HepG2 (cell line): Measurements from ENCODE around the gene HTD2. TPM values are rescaled to one million over a fixed set of nuclear protein-coding genes. Genes with fewer than 3 reads are reported as not detected.

Experiments
- ATAC-seq: fragments of 200-7000 bp; cut with Tn5 transposase; 3 replicates; pipeline ENCODE4 v1.9.1; 2020; ENCODE audit warnings: mild to moderate bottlenecking, moderate library complexity
- BruUV-seq: library from RNA; stranded (reverse); fragments of 400-500 nt; replicated peaks from 2 replicates; lab custom pipeline; 2021; lab: Mats Ljungman, UMichigan
- CTCF ChIA-PET: fragments of 300-600 bp; formaldehyde crosslinking; extraction: SDS; loops from one replicate; lab custom pipeline; 2021; ENCODE audit warnings: low total read pairs, inconsistent platforms, low intra/inter-chr PET ratio; lab: Yijun Ruan, JAX
- POLR2A ChIA-PET: fragments of 350-600 bp; sonication (Branson Sonifier 250); formaldehyde crosslinking; loops from one replicate; lab custom pipeline; 2020; ENCODE audit warnings: antibody characterized with exemption, inconsistent platforms; lab: Yijun Ruan, JAX
- DNase-seq: peaks from one replicate; pipeline ENCODE4 v3.0.0-alpha.2; 2015; ENCODE audit warnings: low spot score
- FAIRE-seq: peaks from 3 replicates; lab custom pipeline; 2011; peaks lifted over from hg19 to GRCh38; lab: Jason Lieb, UNC
- H2AFZ ChIP-seq: one replicate; pipeline ENCODE4 v1.6.1; 2011; ENCODE audit warnings: low read length, inconsistent platforms
- H3K27ac ChIP-seq: fragments of 300-600 bp; 3 replicates; pipeline ENCODE4 v1.8.0; 2011; ENCODE audit warnings: mixed run types, mild to moderate bottlenecking, mixed read lengths, low read length, inconsistent platforms; ENCODE audit not compliant: insufficient read depth; ENCODE audit errors: extremely low read length
- H3K27me3 ChIP-seq, 2 experiments: fragments of 200-600 bp in 1 of 2; 2 replicates in 1 of 2; 3 replicates in 1 of 2; pipeline versions ENCODE4 v1.6.0 to v1.8.0; 2011; ENCODE audit warnings: low read length in 2 of 2, mild to moderate bottlenecking in 2 of 2, moderate library complexity in 2 of 2, inconsistent platforms in 1 of 2; ENCODE audit not compliant: insufficient read depth in 2 of 2, control insufficient read depth in 1 of 2
- H3K36me3 ChIP-seq, 2 experiments: fragments of 200-600 bp in 1 of 2; replicated peaks in 1 of 2; 2 replicates in 1 of 2; 3 replicates in 1 of 2; pipeline versions ENCODE4 v1.5.1 to v1.8.0; 2011; ENCODE audit warnings: low read length in 2 of 2, inconsistent platforms in 1 of 2; ENCODE audit not compliant: insufficient read depth in 2 of 2, control insufficient read depth in 1 of 2
- H3K4me1 ChIP-seq: 2 replicates; pipeline ENCODE4 v1.5.1; 2012; ENCODE audit warnings: low read length, inconsistent platforms; ENCODE audit not compliant: insufficient read depth
- H3K4me2 ChIP-seq: 2 replicates; pipeline ENCODE4 v1.6.0; 2011; ENCODE audit warnings: low read depth, low read length, inconsistent platforms
- H3K4me3 ChIP-seq, 3 experiments: fragments of 200-600 bp in 1 of 3; sonication (generic), shearing (Covaris generic) in 1 of 3; replicated peaks in 1 of 3; 2 replicates each; pipeline ENCODE4 v1.5.1; 2011 to 2016; ENCODE audit warnings: low read length in 3 of 3, inconsistent platforms in 2 of 3, low read depth in 2 of 3, mild to moderate bottlenecking in 2 of 3, control low read depth in 1 of 3, mixed read lengths in 1 of 3; ENCODE audit not compliant: insufficient read depth in 1 of 3
- H3K79me2 ChIP-seq: one replicate; pipeline ENCODE4 v1.6.1; 2011; ENCODE audit warnings: low read length, inconsistent platforms; ENCODE audit not compliant: insufficient read depth
- H3K9ac ChIP-seq: 2 replicates; pipeline ENCODE4 v1.6.0; 2011; ENCODE audit warnings: mild to moderate bottlenecking, low read depth, low read length, inconsistent platforms; ENCODE audit not compliant: insufficient read depth
- H3K9me3 ChIP-seq: 2 replicates; pipeline ENCODE4 v1.5.1; 2012; ENCODE audit warnings: mild to moderate bottlenecking, low read length
- H4K20me1 ChIP-seq: 2 replicates; pipeline ENCODE4 v1.6.0; 2011; ENCODE audit warnings: inconsistent platforms, mild to moderate bottlenecking, low read length, moderate library complexity; ENCODE audit not compliant: insufficient read depth
- EHMT2 ChIP-seq: fragments of 200-600 bp; sonication (generic); IDR thresholded peaks from 2 replicates; pipeline ENCODE4 v1.7.0; 2017; ENCODE audit warnings: antibody characterized with exemption, low read depth, low read length, borderline replicate concordance
- PPARG ChIP-seq: conservative IDR thresholded peaks from 2 replicates; pipeline ENCODE4 v1.6.1; 2016; ENCODE audit warnings: missing biosample characterization, missing genetic modification reagents
- ZNF121 ChIP-seq: sonication (generic); formaldehyde crosslinking; IDR thresholded peaks from 2 replicates; pipeline ENCODE4 v1.5.0; 2020; ENCODE audit warnings: mild to moderate bottlenecking, missing genetic modification reagents
- WGBS: methylation state at CpG from one replicate; pipeline ENCODE4 v1.1.6; 2017; ENCODE audit warnings: low lambda C conversion rate; 5-methylcytosine and 5-hydroxymethylcytosine counted together
- in situ Hi-C: cut with HindIII; loops from 2 replicates; pipeline ENCODE4 v1.10.0; 2017; ENCODE audit warnings: low pct_unique_long_range_greater_than_20kb; ENCODE audit not compliant: extremely low pct_ligation_motif_present
- intact Hi-C: fragments of 100-400 bp; cut with micrococcal nuclease; formaldehyde crosslinking; loops from one replicate; pipeline ENCODE4 v1.10.0; 2022; ENCODE audit not compliant: unreplicated experiment
- polyA plus RNA-seq, 8 experiments: library from polyadenylated mRNA; depleted of rRNA in 3 of 8; stranded (reverse) in 7 of 8; unstranded in 1 of 8; fragments of >200 nt; fragmentation: Illumina TruSeq in 4 of 8; extraction: Trizol in 4 of 8; gene quantifications; 2 replicates each; pipeline versions ENCODE4 v1.2.1 to v1.2.3, GENCODE V29; 2011 to 2016; ENCODE audit warnings: low read depth in 4 of 8, missing spikeins in 1 of 8, mixed read lengths in 1 of 8; ENCODE audit not compliant: insufficient read depth in 1 of 8
- total RNA-seq, 5 experiments: library from RNA; depleted of rRNA; stranded (reverse); fragments of >200 nt; fragmentation: Illumina TruSeq; extraction: Trizol; gene quantifications; 2 replicates each; pipeline ENCODE4 v1.2.3, GENCODE V29; 2016; ENCODE audit warnings: low read depth in 1 of 5
- TF ChIP-seq, protein P1 (sequence below): fragments of 450-650 bp; IDR thresholded peaks from 2 replicates; pipeline ENCODE4 v1.6.1; 2017; ENCODE audit warnings: mild to moderate bottlenecking

HTD2 gene
- total and polyA plus RNA-seq, 2 of the 13 experiments (the other 11 are each of a cell fraction or from before 2014, with no cell fraction given), result 8.6 to 13.7 TPM

DNA sequence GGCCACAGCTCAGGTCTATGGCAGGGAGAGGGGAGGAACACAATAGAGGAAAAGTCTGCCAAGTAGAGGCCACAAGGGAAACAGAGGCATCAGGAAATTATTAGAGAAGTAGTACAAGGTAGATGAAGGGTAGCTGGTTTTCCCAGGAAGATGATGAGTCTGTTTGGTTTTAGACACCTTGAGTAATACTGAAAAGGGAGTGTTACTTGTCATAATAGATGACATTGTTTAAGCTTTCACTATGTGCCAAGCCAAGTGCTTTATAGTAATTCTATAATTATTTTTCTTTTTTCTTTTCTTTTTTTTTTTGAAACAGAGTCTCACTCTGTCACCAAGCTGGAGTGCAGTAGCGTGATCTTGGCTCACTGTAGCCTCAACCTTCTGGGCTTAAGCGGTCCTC, 40.0 kb downstream of the HTD2 start (continued):
- TF ChIP-seq, protein P1, sequence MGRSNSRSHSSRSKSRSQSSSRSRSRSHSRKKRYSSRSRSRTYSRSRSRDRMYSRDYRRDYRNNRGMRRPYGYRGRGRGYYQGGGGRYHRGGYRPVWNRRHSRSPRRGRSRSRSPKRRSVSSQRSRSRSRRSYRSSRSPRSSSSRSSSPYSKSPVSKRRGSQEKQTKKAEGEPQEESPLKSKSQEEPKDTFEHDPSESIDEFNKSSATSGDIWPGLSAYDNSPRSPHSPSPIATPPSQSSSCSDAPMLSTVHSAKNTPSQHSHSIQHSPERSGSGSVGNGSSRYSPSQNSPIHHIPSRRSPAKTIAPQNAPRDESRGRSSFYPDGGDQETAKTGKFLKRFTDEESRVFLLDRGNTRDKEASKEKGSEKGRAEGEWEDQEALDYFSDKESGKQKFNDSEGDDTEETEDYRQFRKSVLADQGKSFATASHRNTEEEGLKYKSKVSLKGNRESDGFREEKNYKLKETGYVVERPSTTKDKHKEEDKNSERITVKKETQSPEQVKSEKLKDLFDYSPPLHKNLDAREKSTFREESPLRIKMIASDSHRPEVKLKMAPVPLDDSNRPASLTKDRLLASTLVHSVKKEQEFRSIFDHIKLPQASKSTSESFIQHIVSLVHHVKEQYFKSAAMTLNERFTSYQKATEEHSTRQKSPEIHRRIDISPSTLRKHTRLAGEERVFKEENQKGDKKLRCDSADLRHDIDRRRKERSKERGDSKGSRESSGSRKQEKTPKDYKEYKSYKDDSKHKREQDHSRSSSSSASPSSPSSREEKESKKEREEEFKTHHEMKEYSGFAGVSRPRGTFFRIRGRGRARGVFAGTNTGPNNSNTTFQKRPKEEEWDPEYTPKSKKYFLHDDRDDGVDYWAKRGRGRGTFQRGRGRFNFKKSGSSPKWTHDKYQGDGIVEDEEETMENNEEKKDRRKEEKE, result no peak
- no peak for TF ChIP-seq PPARG (CRISPR knock-in tag)

DNA sequence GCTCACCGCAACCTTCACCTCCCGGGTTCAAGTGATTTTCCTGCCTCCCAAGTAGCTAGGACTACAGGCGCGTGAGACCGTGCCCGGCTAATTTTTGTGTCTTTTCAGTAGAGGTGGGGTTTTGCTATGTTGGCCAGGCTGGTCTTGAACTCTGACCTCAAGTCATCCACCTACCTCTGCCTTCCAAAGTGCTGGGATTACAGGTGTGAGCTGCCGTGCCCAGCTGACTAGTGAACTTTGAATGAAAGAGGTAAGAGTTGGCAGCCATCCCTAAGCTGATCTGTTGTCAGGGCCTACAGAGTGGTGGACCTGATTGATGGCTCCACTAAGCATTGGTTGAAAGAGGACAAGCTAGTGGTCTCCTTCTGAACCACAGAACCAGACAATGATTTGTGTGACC, 41.7 kb downstream of the HTD2 start:
- Histone ChIP-seq H3K9ac (no peak overlapping the region), H3K27ac (no peak overlapping the region), H3K27me3 (no peaks in the 10 kb centered on the region), H3K4me2 (no peak overlapping the region)
- no peak for FAIRE-seq
- in situ Hi-C loops, result no loop called here
- ATAC-seq, result no peak
- TF ChIP-seq EHMT2 (no peak), ZNF121 (CRISPR knock-in tag) (0 out of 2 replicates have a peak, but pooled peaks have one; percentile 35)
- TF ChIP-seq, all 625 proteins: peak for 1
- H3K4me1 ChIP-seq, result peaks cover 15% of the 10 kb centered on the region
- peaks cover 4% of the 10 kb centered on the region for H3K79me2 ChIP-seq
- H3K36me3 ChIP-seq, result peaks cover 0 to 1% of the 10 kb centered on the region in 2 experiments; a peak in 1 of 5 replicates
- H4K20me1 ChIP-seq, result no peaks in the 10 kb centered on the region; the same call in 1 of the 2 replicates
- no TSS peak for BruUV-seq
- no peak overlapping the region for H2AFZ ChIP-seq
- no peak for DNase-seq
- ChIA-PET POLR2A (no interaction called here), CTCF (no interaction called here)
- WGBS, result 91% methylated on average over 7 of the region's 7 CpGs
- H3K9me3 ChIP-seq, result no peaks in the 10 kb centered on the region
- H3K4me3 ChIP-seq, result no peak overlapping the region
- intact Hi-C loops, result no loop called here
